ENCODE data around the gene CFAP97. TPM values are rescaled to one million over a fixed set of nuclear protein-coding genes. Genes with fewer than 3 reads are reported as not detected.

Gene CFAP97
- total RNA-seq, 1 donor from 2014 or later: 53.1 TPM

GRCh38 chr4:185118876-185119275 is 84.9 kb downstream of the CFAP97 start:
- H3K9me3 Mint-ChIP-seq (ENCODE audit: low read depth): no peaks in the 10 kb centered on the region
- no peak overlapping the region for H3K4me3 Mint-ChIP-seq (ENCODE audit: unreplicated experiment)
- no peak overlapping the region for H3K27ac Mint-ChIP-seq (ENCODE audit: unreplicated experiment)
- TF ChIP-seq, protein P1, sequence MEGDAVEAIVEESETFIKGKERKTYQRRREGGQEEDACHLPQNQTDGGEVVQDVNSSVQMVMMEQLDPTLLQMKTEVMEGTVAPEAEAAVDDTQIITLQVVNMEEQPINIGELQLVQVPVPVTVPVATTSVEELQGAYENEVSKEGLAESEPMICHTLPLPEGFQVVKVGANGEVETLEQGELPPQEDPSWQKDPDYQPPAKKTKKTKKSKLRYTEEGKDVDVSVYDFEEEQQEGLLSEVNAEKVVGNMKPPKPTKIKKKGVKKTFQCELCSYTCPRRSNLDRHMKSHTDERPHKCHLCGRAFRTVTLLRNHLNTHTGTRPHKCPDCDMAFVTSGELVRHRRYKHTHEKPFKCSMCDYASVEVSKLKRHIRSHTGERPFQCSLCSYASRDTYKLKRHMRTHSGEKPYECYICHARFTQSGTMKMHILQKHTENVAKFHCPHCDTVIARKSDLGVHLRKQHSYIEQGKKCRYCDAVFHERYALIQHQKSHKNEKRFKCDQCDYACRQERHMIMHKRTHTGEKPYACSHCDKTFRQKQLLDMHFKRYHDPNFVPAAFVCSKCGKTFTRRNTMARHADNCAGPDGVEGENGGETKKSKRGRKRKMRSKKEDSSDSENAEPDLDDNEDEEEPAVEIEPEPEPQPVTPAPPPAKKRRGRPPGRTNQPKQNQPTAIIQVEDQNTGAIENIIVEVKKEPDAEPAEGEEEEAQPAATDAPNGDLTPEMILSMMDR (IDR thresholded peaks at IDR 0.05): no peak
- H3K36me3 Mint-ChIP-seq (ENCODE audit: low read depth): no peaks in the 10 kb centered on the region
- peaks cover 20% of the 10 kb centered on the region for H3K4me1 Mint-ChIP-seq (ENCODE audit: low read depth)
- DNase-seq (ENCODE audit: low spot score): no peak
- peaks cover 2% of the 10 kb centered on the region for H3K27me3 Mint-ChIP-seq (ENCODE audit: low read depth)

DNA sequence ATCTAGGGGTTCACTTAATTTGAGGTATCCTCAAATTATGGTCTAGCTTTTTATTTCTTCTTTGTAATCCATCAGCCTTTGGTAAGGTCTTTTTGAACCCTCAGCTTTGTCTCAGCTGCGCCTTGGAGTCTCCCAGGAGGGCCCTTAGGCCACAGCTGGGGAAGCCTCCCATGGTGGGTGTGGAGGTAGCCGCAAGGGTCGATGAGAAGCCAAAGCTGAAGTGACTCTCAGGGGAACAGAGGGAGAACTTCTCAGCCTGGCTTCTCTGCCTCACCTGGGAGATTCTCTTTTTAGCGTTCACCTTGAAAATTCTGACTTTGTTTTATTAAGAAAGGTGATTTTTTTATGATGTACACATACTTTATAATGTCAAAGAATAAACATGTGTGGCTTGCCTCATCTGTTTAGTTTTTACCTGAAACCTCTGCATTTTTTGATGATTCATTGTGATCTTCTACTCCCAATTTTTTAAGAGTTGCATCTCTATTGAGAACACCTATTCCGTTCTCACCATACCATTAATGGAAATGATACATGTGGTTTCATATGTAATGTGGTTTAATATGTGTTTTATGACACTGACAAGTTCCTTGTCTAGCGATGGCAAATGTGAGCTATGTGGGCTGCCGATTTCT is 86.4 kb downstream of the CFAP97 start:
- Mint-ChIP-seq H3K27me3 (ENCODE audit: low read depth) (no peaks in the 10 kb centered on the region), H3K4me3 (ENCODE audit: unreplicated experiment) (no peak overlapping the region), H3K36me3 (ENCODE audit: low read depth) (no peaks in the 10 kb centered on the region), H3K4me1 (ENCODE audit: low read depth) (peaks cover 35% of the 10 kb centered on the region), H3K9me3 (ENCODE audit: low read depth) (no peaks in the 10 kb centered on the region), H3K27ac (ENCODE audit: unreplicated experiment) (no peak overlapping the region)
- TF ChIP-seq, protein P1 (IDR thresholded peaks at IDR 0.05): no peak
- no peak for DNase-seq (ENCODE audit: low spot score)

GRCh38 chr4:185115827-185116232 is 88.0 kb downstream of the CFAP97 start:
- Mint-ChIP-seq H3K36me3 (ENCODE audit: low read depth) (no peaks in the 10 kb centered on the region), H3K4me1 (ENCODE audit: low read depth) (peaks cover 49% of the 10 kb centered on the region), H3K27me3 (ENCODE audit: low read depth) (no peaks in the 10 kb centered on the region), H3K4me3 (ENCODE audit: unreplicated experiment) (no peak overlapping the region), H3K27ac (ENCODE audit: unreplicated experiment) (peak overlapping the region; percentile 62), H3K9me3 (ENCODE audit: low read depth) (no peaks in the 10 kb centered on the region)
- TF ChIP-seq, protein P1 (IDR thresholded peaks at IDR 0.05): no peak
- no peak for DNase-seq (ENCODE audit: low spot score)

- Mint-ChIP-seq H3K4me3 (ENCODE audit: unreplicated experiment) (no peak overlapping the region), H3K36me3 (ENCODE audit: low read depth) (no peaks in the 10 kb centered on the region), H3K4me1 (ENCODE audit: low read depth) (peaks cover 38% of the 10 kb centered on the region), H3K9me3 (ENCODE audit: low read depth) (no peaks in the 10 kb centered on the region), H3K27ac (ENCODE audit: unreplicated experiment) (no peak overlapping the region), H3K27me3 (ENCODE audit: low read depth) (no peaks in the 10 kb centered on the region)
- DNase-seq (ENCODE audit: low spot score): no peak
- TF ChIP-seq, protein P1 (IDR thresholded peaks at IDR 0.05): no peak
These were observed 90.5 kb downstream of the CFAP97 start for GRCh38 chr4:185113340-185113739.

DNA sequence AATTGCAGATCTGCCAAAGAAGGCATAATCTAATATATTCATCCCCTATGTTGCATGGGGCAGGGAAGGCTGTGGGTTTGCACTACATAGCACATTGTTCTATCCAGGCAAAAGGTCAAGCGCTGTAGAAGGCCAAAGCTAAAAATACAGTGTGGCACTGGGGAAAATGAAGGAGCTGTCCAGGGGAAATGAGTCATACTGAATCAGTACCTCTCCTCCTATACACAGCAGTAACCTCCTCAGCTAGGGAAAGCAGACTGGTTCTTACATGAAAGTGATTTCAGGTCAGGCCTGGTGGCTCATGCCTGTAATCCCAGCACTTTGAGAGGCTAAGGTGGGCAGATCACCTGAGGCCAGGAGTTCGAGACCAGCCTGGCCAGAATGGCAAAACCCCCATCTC is 91.7 kb downstream of the CFAP97 start:
- Mint-ChIP-seq H3K4me1 (ENCODE audit: low read depth) (peaks cover 38% of the 10 kb centered on the region), H3K27ac (ENCODE audit: unreplicated experiment) (peak overlapping the region; percentile 83), H3K36me3 (ENCODE audit: low read depth) (no peaks in the 10 kb centered on the region), H3K4me3 (ENCODE audit: unreplicated experiment) (no peak overlapping the region), H3K9me3 (ENCODE audit: low read depth) (no peaks in the 10 kb centered on the region), H3K27me3 (ENCODE audit: low read depth) (no peaks in the 10 kb centered on the region)
- TF ChIP-seq, protein P1 (IDR thresholded peaks at IDR 0.05): no peak
- no peak for DNase-seq (ENCODE audit: low spot score)
